Activated T-helper 9 cell treated with anti-CD3 and anti-CD28 coated beads, Interleukin-2, amount 50 U/mL, for 16 hours (primary cell): Measurements from ENCODE around the gene SLCO3A1.

Experiments
- DNase-seq: peaks from one replicate; pipeline ENCODE4 v3.0.0-alpha.2; 2020; ENCODE audit warnings: low read depth

SLCO3A1 gene

DNA sequence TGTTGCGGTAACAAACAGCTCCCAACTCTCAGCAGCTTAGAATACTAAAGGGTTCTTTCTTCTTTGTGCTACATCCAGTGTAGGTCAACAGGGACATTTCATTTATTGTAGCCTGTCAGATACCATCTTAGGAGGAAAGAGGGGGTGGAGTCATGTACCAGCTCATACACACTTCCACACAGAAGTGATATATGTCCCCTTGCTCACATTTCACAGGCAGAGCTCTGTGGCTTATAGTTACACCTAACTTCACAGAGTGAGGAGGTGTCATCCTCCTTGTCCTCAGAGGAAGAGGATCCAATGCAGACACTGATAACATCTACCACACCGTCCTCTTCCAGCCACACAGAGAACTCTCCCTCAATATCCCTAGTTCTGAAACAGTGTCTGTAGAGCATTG lies 247.2 kb downstream of the SLCO3A1 start:
- DNase-seq, result no peak

DNA sequence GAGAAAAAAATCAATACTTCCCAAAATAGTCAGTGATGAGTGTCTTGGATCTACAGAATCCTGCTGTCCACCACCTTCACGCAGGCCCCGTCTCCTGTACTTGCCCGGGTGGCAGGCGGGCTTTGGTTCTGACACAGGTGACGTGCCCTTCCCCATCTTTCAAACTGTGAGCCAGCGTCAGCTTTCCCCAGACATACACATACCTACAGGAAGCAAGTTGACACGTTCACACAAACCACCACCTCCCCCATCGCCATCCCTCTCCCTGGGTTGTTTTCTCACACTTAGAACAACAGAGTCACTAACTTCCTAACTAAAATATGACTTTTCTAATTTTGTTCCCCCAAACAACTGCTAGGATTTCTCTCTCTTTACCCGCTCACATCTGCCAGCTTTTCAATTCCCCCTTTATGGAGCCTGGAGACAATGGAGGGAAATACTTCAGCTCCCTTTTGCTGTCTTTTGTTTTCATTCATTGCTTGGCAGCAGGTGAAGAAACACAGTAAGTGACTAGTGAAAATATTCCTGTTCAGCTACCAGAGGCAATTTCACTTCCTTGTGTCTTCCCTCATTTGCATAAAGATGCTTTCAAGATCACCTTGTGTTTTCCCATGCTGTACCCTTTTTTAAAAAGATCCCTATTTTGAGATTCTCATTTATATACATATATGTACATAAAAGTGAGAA lies 248.3 kb downstream of the SLCO3A1 start:
- DNase-seq, result no peak

DNA sequence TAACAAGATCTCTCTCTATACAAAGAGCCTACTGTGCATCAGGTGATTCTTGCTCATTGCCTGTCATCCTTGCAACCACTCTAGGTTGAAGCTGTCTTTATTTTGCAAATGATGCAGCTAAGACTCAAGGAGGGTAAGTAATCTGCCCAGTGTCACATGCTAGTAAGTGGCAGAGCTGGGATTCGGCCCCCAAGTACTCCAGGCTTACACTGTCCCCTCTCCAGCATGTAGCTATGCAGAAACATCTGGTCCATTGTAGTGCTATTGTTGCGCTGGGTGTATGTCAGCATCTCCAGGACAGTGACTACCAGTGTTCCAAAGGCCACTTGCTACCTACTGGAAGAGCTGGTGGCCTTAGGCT lies 248.9 kb downstream of the SLCO3A1 start:
- no peak for DNase-seq

- no peak for DNase-seq
Measured at GRCh38 chr15:92104072-92104471, 250.6 kb downstream of the SLCO3A1 start.

DNA sequence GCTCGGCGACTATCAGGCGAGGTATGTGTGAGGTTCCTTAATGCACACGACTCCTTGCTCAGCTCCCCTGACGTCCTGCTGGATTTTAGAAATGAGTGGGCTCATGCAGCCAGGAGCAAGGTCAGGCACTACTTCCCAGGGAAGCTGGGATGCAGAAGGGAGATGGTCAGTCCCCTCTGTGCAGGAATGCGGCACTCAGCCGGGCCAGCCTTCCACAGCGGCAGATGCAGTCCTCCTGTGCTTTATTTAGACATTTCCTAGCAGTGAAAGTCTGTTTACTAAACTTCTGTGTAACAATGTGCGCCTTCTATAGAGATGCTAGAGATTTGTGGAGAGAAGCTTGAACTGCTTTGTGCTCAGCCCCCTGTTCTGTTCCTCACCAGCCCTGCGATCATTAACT lies 252.1 kb downstream of the SLCO3A1 start:
- no peak for DNase-seq

DNA sequence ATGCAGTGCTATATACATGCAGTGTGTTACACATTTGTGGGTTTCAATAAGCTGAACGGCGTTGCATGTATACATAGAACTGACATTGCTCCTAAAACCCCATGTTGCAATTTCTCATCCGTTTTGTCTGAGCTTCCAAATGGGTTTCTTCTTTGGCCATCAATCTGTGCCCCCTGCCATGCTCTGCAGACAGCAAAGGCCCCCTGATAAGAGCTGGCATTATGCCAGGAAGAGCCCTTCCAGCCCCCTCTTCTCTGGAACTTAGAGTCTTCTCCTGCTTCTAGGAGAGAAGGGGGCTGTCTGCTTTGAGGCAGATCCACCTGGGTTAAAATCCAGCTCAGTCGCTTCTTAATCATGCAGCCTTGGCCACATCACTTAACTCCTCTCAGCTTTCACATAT lies 254.0 kb downstream of the SLCO3A1 start:
- no peak for DNase-seq

DNA sequence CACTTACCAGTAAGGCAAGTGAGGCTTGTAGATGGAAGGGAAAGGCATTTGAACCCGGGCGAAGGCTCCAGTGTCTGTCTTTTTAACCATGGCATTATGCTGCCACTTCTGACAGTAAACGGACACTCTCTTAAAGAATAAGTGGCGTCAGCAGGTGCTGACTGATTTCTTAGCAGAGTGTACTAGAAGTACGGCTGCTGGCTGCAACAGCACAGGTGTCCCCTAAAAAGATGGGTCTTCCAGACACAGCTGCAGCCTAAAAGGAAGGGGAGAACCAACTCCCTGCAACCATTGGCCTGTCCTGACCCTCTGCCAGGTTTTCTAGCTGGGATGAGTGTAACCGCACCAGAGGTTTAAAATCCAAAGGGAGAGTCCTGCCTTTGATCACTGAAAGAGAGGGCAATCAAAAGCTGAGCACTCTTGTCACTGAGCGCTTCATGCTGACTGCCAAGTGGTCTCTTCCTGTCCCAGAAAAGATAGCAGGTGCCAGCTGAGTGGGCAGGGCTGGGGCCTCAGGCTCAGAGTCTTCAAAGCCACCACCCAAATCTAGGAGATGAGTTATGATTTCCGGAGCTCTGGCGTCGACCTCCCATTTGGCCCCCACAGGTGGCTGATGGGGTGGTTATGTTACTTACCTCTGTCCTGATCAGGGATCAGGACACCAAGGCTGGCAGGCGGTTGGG lies 255.8 kb downstream of the SLCO3A1 start:
- no peak for DNase-seq

DNA sequence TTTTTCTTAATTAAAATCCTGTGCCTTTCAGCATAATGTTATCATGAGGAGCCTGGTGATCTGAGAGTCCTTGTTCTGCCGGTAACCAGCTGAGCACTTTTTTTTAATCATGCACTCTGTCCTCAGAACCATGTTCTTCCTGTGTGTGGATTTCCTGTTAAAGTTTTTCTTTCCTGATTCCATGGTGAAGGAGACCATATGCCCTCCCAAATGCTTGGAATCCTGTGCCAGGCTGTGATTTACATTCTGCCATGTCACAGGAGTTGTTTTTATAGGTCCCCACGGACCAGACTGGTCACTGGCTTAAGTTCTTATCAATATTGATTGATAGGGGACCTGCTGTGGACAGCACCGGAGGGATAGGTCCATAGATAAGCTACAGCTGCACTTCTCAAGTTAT lies 257.8 kb downstream of the SLCO3A1 start:
- DNase-seq, result no peak

GRCh38 chr15:92111751-92112150 lies 258.2 kb downstream of the SLCO3A1 start:
- DNase-seq, result no peak

- no peak for DNase-seq
Measured at GRCh38 chr15:92112180-92112579, 258.7 kb downstream of the SLCO3A1 start.

GRCh38 chr15:92112711-92113110 lies 259.2 kb downstream of the SLCO3A1 start:
- DNase-seq, result no peak

DNA sequence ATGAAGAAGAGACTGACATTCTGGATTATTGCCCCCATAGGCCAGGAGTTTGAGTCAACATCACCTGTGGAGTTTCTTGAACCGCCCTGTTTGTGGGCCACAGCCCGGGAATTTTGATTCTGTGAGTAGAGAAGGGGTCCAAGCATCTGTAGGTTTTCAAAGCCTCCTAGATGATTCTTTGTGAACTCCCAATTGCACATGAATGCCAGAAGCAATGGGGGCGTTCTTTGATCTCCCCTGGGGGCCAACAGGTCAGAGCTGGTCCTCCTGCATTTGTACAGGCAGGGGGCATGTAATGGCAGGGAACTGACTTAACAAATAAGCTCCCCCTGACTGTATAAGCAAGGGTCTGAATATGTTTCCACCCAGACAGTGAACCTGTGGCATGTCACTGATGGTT lies 260.3 kb downstream of the SLCO3A1 start:
- no peak for DNase-seq

- DNase-seq, result no peak
Measured at GRCh38 chr15:92115834-92116233, 262.3 kb downstream of the SLCO3A1 start.

- DNase-seq, result no peak
Measured at GRCh38 chr15:92116330-92116729, 262.8 kb downstream of the SLCO3A1 start.

DNA sequence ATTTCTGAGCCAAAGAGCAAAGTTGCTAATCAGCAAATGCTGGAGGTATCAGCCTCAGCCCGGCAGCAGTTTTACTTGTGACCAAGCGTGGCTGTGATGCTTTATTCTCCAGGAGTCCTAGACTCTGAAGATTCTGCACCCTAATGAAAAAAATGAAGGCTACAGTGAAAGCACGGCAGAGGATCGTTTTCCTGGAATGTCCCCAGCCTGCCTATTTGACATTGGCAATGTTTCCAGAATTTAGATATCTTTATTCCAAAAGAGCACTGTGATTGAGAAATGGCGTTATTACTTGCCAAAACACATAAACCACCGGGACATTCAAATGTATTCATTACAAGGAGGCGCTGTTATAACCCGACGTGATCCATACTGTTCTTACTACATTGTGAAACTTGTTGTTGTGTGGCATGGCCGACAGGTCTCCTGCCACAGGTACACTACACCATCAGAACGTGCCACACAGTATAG lies 263.8 kb downstream of the SLCO3A1 start:
- no peak for DNase-seq

DNA sequence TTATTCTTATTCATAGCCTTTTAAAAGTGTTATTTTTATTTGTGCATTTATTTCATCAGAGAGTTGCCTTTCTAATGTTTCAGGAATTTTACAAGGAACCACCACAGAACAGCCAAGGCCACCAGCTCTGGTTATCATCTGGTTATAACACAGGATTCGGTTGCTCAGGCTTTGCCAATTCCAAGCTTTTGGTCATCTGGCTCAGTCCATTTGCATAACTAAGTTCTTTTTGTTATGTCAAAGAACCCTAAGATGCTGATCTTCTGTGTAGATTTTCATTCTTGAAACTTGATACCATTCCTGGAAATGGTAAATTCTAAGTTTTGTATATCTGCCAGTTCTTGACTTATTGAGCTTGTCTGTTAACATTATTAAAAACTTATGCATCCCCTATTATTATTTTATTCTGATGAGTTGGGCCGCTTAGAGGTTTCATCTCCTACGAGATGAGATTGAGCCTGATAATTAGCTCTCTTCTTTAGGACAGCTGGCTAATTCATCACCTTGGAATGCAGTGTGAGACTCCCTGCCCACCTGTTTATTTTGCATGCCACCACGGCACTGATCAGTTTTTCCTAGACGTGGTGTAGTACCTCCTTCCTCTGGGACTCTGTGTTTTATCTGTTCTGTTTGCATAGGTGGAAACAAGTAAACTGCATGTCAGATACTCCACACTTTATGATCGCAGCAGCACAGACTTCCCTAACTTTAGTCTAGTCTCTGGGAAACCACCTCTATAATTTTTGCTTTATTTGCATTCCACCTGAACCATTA lies 264.8 kb downstream of the SLCO3A1 start:
- no peak for DNase-seq

GRCh38 chr15:92118936-92119325 lies 265.4 kb downstream of the SLCO3A1 start:
- no peak for DNase-seq

GRCh38 chr15:92120094-92120795 lies 266.7 kb downstream of the SLCO3A1 start:
- no peak for DNase-seq

DNA sequence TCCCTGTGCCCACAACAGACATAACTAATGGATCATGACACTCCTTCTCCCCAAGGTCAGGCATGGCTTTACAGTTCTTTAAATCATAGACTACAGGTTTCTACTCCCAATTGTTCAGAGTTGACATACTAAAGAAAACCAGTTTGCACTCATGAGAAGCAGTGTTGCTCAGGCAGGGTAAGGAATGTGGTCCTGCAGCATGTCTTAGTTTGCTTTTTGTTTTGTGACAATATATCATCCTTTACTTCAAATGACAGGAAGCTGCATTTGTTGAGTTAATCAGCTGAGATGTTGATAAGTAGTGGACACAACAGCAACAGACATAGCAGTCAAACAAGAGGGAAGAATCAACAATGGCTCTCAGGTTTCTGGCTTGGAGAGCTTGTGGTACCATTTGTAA lies 267.5 kb downstream of the SLCO3A1 start:
- DNase-seq, result no peak

- DNase-seq, result no peak
Measured at GRCh38 chr15:92122259-92122658, 268.8 kb downstream of the SLCO3A1 start.

GRCh38 chr15:92123962-92124656 lies 270.6 kb downstream of the SLCO3A1 start:
- no peak for DNase-seq

GRCh38 chr15:92124657-92125010 lies 271.1 kb downstream of the SLCO3A1 start:
- no peak for DNase-seq
